Hippocampal formation (tissue), 2 donors: ENCODE results near the gene SLC16A11.

Source experiments
- DNase-seq, 2 donors: peaks; one replicate each; lab custom pipeline; 2025; lab: John Stamatoyannopoulos, UW

Gene SLC16A11

GRCh38 chr17:7025245-7025644, 18.6 kb downstream of the SLC16A11 start:
- DNase-seq: no peak

- DNase-seq: no peak
Measured at GRCh38 chr17:7024402-7024785, 19.5 kb downstream of the SLC16A11 start.

GRCh38 chr17:7023576-7024401, 20.1 kb downstream of the SLC16A11 start:
- peak; percentile 10 to 56 for DNase-seq

- DNase-seq: no peak
Measured at GRCh38 chr17:7022781-7023571, 20.9 kb downstream of the SLC16A11 start, which contains the start of gene BCL6B. BCL6B (plus strand) TSS chr17:7023050; CDS start chr17:7023672, 622 bp downstream.

- peak; percentile 8 to 40 for DNase-seq
Measured at GRCh38 chr17:7021993-7022778, 21.7 kb downstream of the SLC16A11 start.

- no peak for DNase-seq
Measured at GRCh38 chr17:7020894-7021664, 22.8 kb downstream of the SLC16A11 start.

GRCh38 chr17:7019839-7020519, 23.9 kb downstream of the SLC16A11 start:
- no peak for DNase-seq

GRCh38 chr17:7019367-7019766, 24.5 kb downstream of the SLC16A11 start:
- DNase-seq: no peak

GRCh38 chr17:7018331-7018964, 25.4 kb downstream of the SLC16A11 start:
- DNase-seq: no peak

- DNase-seq: no peak
Measured at GRCh38 chr17:7017827-7018200, 26.1 kb downstream of the SLC16A11 start.

- DNase-seq: no peak
Measured at GRCh38 chr17:7016886-7017826, 26.7 kb downstream of the SLC16A11 start.

- DNase-seq: no peak
Measured at GRCh38 chr17:7016418-7016817, 27.5 kb downstream of the SLC16A11 start.

- no peak for DNase-seq
Measured at GRCh38 chr17:7014995-7015958, 28.6 kb downstream of the SLC16A11 start.

- DNase-seq: peak; percentile 96 to 98
Measured at GRCh38 chr17:7014261-7014994, 29.5 kb downstream of the SLC16A11 start.

- DNase-seq: no peak
Measured at GRCh38 chr17:7011942-7012254, 32.0 kb downstream of the SLC16A11 start.

GRCh38 chr17:7011415-7011814, 32.5 kb downstream of the SLC16A11 start:
- no peak for DNase-seq

- no peak for DNase-seq
Measured at GRCh38 chr17:7010523-7010922, 33.4 kb downstream of the SLC16A11 start.
